HCT116 (cell line): Measurements from ENCODE around the gene SLC26A2. TPM values are rescaled to one million over a fixed set of nuclear protein-coding genes. Genes with fewer than 3 reads are reported as not detected.

Source experiments
- ATAC-seq: fragments of 200-7000 bp; cut with Tn5 transposase; 2 replicates; pipeline ENCODE4 v1.9.1; 2020; ENCODE audit warnings: mild to moderate bottlenecking, moderate library complexity
- BruUV-seq: library from RNA; stranded (reverse); fragments of 400-500 nt; replicated peaks from 2 replicates; lab custom pipeline; 2021; lab: Mats Ljungman, UMichigan
- CTCF ChIA-PET: fragments of 300-600 bp; sonication (Branson Sonifier 250); formaldehyde crosslinking; loops from one replicate; lab custom pipeline; 2021; ENCODE audit warnings: antibody characterized with exemption; lab: Charles Lee
- POLR2A ChIA-PET: fragments of 300-600, 350-600 bp; sonication (Branson Sonifier 250); formaldehyde crosslinking; loops from one replicate; lab custom pipeline; 2021; ENCODE audit warnings: antibody characterized with exemption; lab: Charles Lee
- RAD21 ChIA-PET, 2 experiments: fragments of 300-600 bp; sonication (Branson Sonifier 250); formaldehyde crosslinking; loops; one replicate each; lab custom pipeline; 2023; ENCODE audit warnings: low total read pairs in 2 of 2; ENCODE audit not compliant: uncharacterized antibody in 2 of 2, unreplicated experiment in 2 of 2, low non-redundant PET in 1 of 2; lab: Charles Lee
- DNase-seq: peaks from one replicate; pipeline ENCODE4 v3.0.0-alpha.2; 2010; ENCODE audit warnings: low read depth, low spot score
- H2AFZ ChIP-seq: fragments of 200-600 bp; shearing (Covaris generic), sonication (generic); 2 replicates; pipeline ENCODE4 v1.6.1; 2017; ENCODE audit warnings: low read depth, mixed run types, mixed read lengths, antibody characterized with exemption, low read length; ENCODE audit not compliant: poor library complexity, severe bottlenecking
- H3K27ac ChIP-seq: 2 replicates; pipeline ENCODE4 v1.5.1; 2012; ENCODE audit warnings: low read depth, low read length
- H3K27me3 ChIP-seq: fragments of 200-600 bp; sonication (generic); 2 replicates; pipeline ENCODE4 v1.6.1; 2016; ENCODE audit warnings: mixed run types, low read length, mixed read lengths; ENCODE audit not compliant: insufficient read depth
- H3K36me3 ChIP-seq, 2 experiments: fragments of 200-500 bp in 1 of 2; fragments of 200-600 bp in 1 of 2; sonication (Bioruptor generic) in 1 of 2; sonication (generic) in 1 of 2; 2 replicates each; pipeline versions ENCODE4 v1.5.1 to v1.6.1; 2014 to 2016; ENCODE audit warnings: low read length in 2 of 2, inconsistent platforms in 1 of 2, mixed read lengths in 1 of 2, mixed run types in 1 of 2; ENCODE audit not compliant: insufficient read depth in 2 of 2, control insufficient read depth in 1 of 2
- H3K4me1 ChIP-seq, 2 experiments: fragments of 200-600 bp in 1 of 2; sonication (generic) in 1 of 2; 2 replicates each; pipeline versions ENCODE4 v1.5.1 to v1.6.1; 2012 to 2017; ENCODE audit warnings: low read length in 2 of 2, inconsistent platforms in 1 of 2, mild to moderate bottlenecking in 1 of 2, mixed read lengths in 1 of 2, mixed run types in 1 of 2, moderate library complexity in 1 of 2; ENCODE audit not compliant: insufficient read depth in 2 of 2, control insufficient read depth in 1 of 2
- H3K4me2 ChIP-seq: fragments of 200-600 bp; sonication (generic); 2 replicates; pipeline ENCODE4 v1.6.1; 2017; ENCODE audit warnings: mixed run types, low read length, mixed read lengths
- H3K4me3 ChIP-seq, 2 experiments: fragments of 200-600 bp in 1 of 2; sonication (generic) in 1 of 2; replicated peaks in 1 of 2; 2 replicates each; pipeline ENCODE4 v1.5.1; 2011 to 2016; ENCODE audit warnings: low read length in 2 of 2, control low read depth in 1 of 2, low read depth in 1 of 2, mild to moderate bottlenecking in 1 of 2, mixed read lengths in 1 of 2, mixed run types in 1 of 2
- H3K79me2 ChIP-seq: fragments of 200-600 bp; sonication (generic); 2 replicates; pipeline ENCODE4 v1.6.1; 2017; ENCODE audit warnings: mild to moderate bottlenecking, mixed run types, low read length, moderate library complexity, mixed read lengths; ENCODE audit not compliant: insufficient read depth
- H3K9ac ChIP-seq: fragments of 200-600 bp; sonication (generic); 2 replicates; pipeline ENCODE4 v1.6.1; 2016; ENCODE audit warnings: low read length, mixed read lengths
- H3K9me2 ChIP-seq: fragments of 200-600 bp; sonication (generic), shearing (Covaris generic); 2 replicates; pipeline ENCODE4 v1.6.1; 2017; ENCODE audit warnings: mixed run types, mild to moderate bottlenecking, moderate library complexity; ENCODE audit not compliant: insufficient read depth
- H3K9me3 ChIP-seq, 2 experiments: fragments of 200-500 bp in 1 of 2; fragments of 200-600 bp in 1 of 2; sonication (Bioruptor generic) in 1 of 2; sonication (generic) in 1 of 2; 2 replicates each; pipeline ENCODE4 v1.6.1; 2014 to 2017; ENCODE audit warnings: low read length in 2 of 2, mixed read lengths in 2 of 2, inconsistent platforms in 1 of 2, low read depth in 1 of 2, mild to moderate bottlenecking in 1 of 2, mixed run types in 1 of 2, moderate library complexity in 1 of 2; ENCODE audit not compliant: control insufficient read depth in 1 of 2, insufficient read depth in 1 of 2
- H4K20me1 ChIP-seq: fragments of 200-600 bp; sonication (generic), shearing (Covaris generic); 2 replicates; pipeline ENCODE4 v1.6.1; 2017; ENCODE audit warnings: mixed run types, mild to moderate bottlenecking, moderate library complexity; ENCODE audit not compliant: insufficient read depth
- CBX3 ChIP-seq: IDR thresholded peaks from 2 replicates; pipeline ENCODE4 v1.6.1; 2012; ENCODE audit warnings: low read depth
- CEBPB ChIP-seq: IDR thresholded peaks from 2 replicates; pipeline ENCODE4 v1.6.1; 2012; ENCODE audit warnings: low read depth
- EGR1 ChIP-seq: IDR thresholded peaks from 2 replicates; pipeline ENCODE4 v1.6.1; 2012; ENCODE audit warnings: low read depth
- ELF1 ChIP-seq: IDR thresholded peaks from 2 replicates; pipeline ENCODE4 v1.6.1; 2012; ENCODE audit warnings: low read depth, borderline replicate concordance
- EZH2 ChIP-seq: fragments of 200-600 bp; sonication (generic); IDR thresholded peaks from 2 replicates; pipeline ENCODE4 v1.6.1; 2017; ENCODE audit warnings: antibody characterized with exemption, mixed run types
- FOSL1 ChIP-seq: IDR thresholded peaks from 2 replicates; pipeline ENCODE4 v1.6.1; 2012; ENCODE audit warnings: low read depth
- JUND ChIP-seq: IDR thresholded peaks from 2 replicates; pipeline ENCODE4 v1.6.1; 2012
- RAD21 ChIP-seq: IDR thresholded peaks from 2 replicates; pipeline ENCODE4 v1.6.1; 2012; ENCODE audit warnings: low read depth, mild to moderate bottlenecking
- REST ChIP-seq: IDR thresholded peaks from 2 replicates; pipeline ENCODE4 v1.6.1; 2012; ENCODE audit warnings: low read depth
- SIN3A ChIP-seq: IDR thresholded peaks from 2 replicates; pipeline ENCODE4 v1.6.1; 2012; ENCODE audit warnings: low read depth
- SP1 ChIP-seq: IDR thresholded peaks from 2 replicates; pipeline ENCODE4 v1.6.1; 2012; ENCODE audit warnings: low read depth
- SRF ChIP-seq: IDR thresholded peaks from 2 replicates; pipeline ENCODE4 v1.6.1; 2012; ENCODE audit warnings: low read depth
- TCF7L2 ChIP-seq: IDR thresholded peaks from 2 replicates; pipeline ENCODE4 v1.7.0; 2011; ENCODE audit warnings: borderline replicate concordance, inconsistent platforms; ENCODE audit not compliant: insufficient read depth, insufficient read length; ENCODE audit errors: extremely low read depth
- YY1 ChIP-seq: IDR thresholded peaks from 2 replicates; pipeline ENCODE4 v1.6.1; 2011; ENCODE audit warnings: low read length, low read depth, moderate library complexity, mild to moderate bottlenecking; ENCODE audit not compliant: insufficient replicate concordance; ENCODE audit errors: extremely low read depth
- ZFX ChIP-seq: fragments of 450-650 bp; IDR thresholded peaks from 2 replicates; pipeline ENCODE4 v1.6.1; 2017
- intact Hi-C: fragments of 100-400 bp; cut with micrococcal nuclease; formaldehyde crosslinking; loops from 2 replicates; pipeline ENCODE4 v1.10.0; 2022
- total RNA-seq: library from RNA; stranded (reverse); gene quantifications from one replicate; pipeline ENCODE4 v1.2.1, GENCODE V29; 2021; ENCODE audit not compliant: unreplicated experiment
- TF ChIP-seq, protein P1 (sequence below), 3 experiments: fragments of 200-600 bp in 1 of 3; sonication (generic) in 1 of 3; IDR thresholded peaks in 2 of 3; conservative IDR thresholded peaks in 1 of 3; 2 replicates each; pipeline ENCODE4 v1.5.1; 2012 to 2017; ENCODE audit warnings: low read depth in 2 of 3, low read length in 2 of 3, antibody characterized with exemption in 1 of 3, borderline replicate concordance in 1 of 3, control low read depth in 1 of 3, mild to moderate bottlenecking in 1 of 3, mixed read lengths in 1 of 3, mixed run types in 1 of 3, moderate library complexity in 1 of 3; ENCODE audit not compliant: insufficient read depth in 1 of 3
- TF ChIP-seq, protein P2 (sequence below): IDR thresholded peaks from 2 replicates; pipeline ENCODE4 v1.6.1; 2012

Gene SLC26A2
- total RNA-seq, 1 experiment from 2014 or later = 7.8 TPM

DNA sequence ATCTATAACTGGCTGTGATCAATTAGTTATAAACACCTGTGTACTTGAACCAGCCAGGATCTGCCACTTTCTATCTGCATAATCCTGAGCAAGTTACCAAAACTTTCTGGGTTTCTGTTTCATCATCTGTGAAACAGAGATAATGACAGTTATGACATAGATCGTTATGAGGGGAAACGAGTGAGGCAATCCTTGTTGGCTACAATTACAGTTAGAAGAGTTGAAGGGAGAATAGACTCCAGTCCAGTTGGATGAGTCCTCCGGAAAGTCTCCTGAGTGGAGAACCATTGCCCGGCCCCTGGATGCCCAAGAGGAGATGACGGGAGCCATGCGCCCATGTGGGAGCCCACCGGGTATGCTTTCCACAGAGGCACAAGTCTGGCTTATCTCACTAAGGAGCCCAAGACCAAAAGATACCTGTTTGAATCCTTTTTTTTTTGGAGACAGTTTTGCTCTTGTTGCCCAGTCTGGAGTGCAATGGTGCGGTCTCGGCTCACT is 20.4 kb upstream of the SLC26A2 start:
- H3K9ac ChIP-seq = no peak overlapping the region
- H4K20me1 ChIP-seq = no peaks in the 10 kb centered on the region
- no peak overlapping the region for H3K4me3 ChIP-seq
- H3K27me3 ChIP-seq = no peaks in the 10 kb centered on the region
- no TSS peak for BruUV-seq
- intact Hi-C loops = no loop called here
- no peak for ATAC-seq
- TF ChIP-seq EZH2 (no peak), TCF7L2 (no peak), CBX3 (no peak), YY1 (no peak), EGR1 (no peak), CEBPB (no peak), SIN3A (no peak), JUND (no peak), RAD21 (no peak), FOSL1 (no peak), SP1 (no peak), ELF1 (no peak), REST (no peak), ZFX (no peak), SRF (no peak)
- TF ChIP-seq, protein P1, sequence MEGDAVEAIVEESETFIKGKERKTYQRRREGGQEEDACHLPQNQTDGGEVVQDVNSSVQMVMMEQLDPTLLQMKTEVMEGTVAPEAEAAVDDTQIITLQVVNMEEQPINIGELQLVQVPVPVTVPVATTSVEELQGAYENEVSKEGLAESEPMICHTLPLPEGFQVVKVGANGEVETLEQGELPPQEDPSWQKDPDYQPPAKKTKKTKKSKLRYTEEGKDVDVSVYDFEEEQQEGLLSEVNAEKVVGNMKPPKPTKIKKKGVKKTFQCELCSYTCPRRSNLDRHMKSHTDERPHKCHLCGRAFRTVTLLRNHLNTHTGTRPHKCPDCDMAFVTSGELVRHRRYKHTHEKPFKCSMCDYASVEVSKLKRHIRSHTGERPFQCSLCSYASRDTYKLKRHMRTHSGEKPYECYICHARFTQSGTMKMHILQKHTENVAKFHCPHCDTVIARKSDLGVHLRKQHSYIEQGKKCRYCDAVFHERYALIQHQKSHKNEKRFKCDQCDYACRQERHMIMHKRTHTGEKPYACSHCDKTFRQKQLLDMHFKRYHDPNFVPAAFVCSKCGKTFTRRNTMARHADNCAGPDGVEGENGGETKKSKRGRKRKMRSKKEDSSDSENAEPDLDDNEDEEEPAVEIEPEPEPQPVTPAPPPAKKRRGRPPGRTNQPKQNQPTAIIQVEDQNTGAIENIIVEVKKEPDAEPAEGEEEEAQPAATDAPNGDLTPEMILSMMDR (IDR thresholded peaks at IDR 0.05 in 2 of 3, conservative IDR thresholded peaks at IDR 0.05 in 1 of 3; ENCODE audit: borderline replicate concordance in 1 of 3, insufficient read depth in 1 of 3, low read depth in 2 of 3, low read length in 2 of 3) = no peak
- TF ChIP-seq, protein P2, sequence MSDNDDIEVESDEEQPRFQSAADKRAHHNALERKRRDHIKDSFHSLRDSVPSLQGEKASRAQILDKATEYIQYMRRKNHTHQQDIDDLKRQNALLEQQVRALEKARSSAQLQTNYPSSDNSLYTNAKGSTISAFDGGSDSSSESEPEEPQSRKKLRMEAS = no peak
- H3K9me2 ChIP-seq = no peaks in the 10 kb centered on the region
- ChIA-PET RAD21 (interaction anchor here in 1 of 2 experiments (0.6 kb wide), 1 partner anchor 38 kb away, joined by 5 read pairs; no protein-coding TSS in a partner anchor), CTCF (interaction anchor here (0.7 to 1.2 kb wide), 2 partner anchors 10 to 20 kb away, joined by 3 to 5 read pairs; partner anchors contain the start of gene SLC26A2), POLR2A (no interaction called here)
- peaks cover 0 to 20% of the 10 kb centered on the region in 2 experiments; a peak in 3 of 4 replicates for H3K4me1 ChIP-seq
- no peak overlapping the region for H3K4me2 ChIP-seq
- H3K36me3 ChIP-seq = no peaks in the 10 kb centered on the region
- H3K79me2 ChIP-seq = no peaks in the 10 kb centered on the region
- no peak overlapping the region for H2AFZ ChIP-seq
- no peaks in the 10 kb centered on the region for H3K9me3 ChIP-seq
- no peak for DNase-seq
- no peak overlapping the region for H3K27ac ChIP-seq
